Liver (tissue), 9 donors: ENCODE measurements around the gene TFF3. TPM values are rescaled to one million over a fixed set of nuclear protein-coding genes. Genes with fewer than 3 reads are reported as not detected.

Experiments
- DNase-seq: peaks from one replicate; pipeline ENCODE4 v3.0.0-alpha.2; 2017; ENCODE audit warnings: low spot score
- H3K27ac ChIP-seq, 2 donors: one replicate each; pipeline ENCODE4 v1.7.0; 2013; ENCODE audit warnings: inconsistent platforms in 2 of 2, low read length in 2 of 2, control low read depth in 1 of 2, low read depth in 1 of 2, mild to moderate bottlenecking in 1 of 2
- H3K27me3 ChIP-seq, 4 donors: one replicate each; pipeline versions ENCODE4 v1.6.1 to v1.7.0; 2013; ENCODE audit warnings: low read length in 3 of 4, inconsistent platforms in 1 of 4, mild to moderate bottlenecking in 1 of 4, moderate library complexity in 1 of 4; ENCODE audit not compliant: control insufficient read depth in 4 of 4, insufficient read depth in 4 of 4
- H3K36me3 ChIP-seq, 4 donors: one replicate each; pipeline versions ENCODE4 v1.6.1 to v1.7.0; 2013; ENCODE audit warnings: low read length in 3 of 4, mild to moderate bottlenecking in 3 of 4, low read depth in 1 of 4, moderate library complexity in 1 of 4; ENCODE audit not compliant: control insufficient read depth in 4 of 4, insufficient read depth in 3 of 4
- H3K4me1 ChIP-seq, 4 donors: one replicate each; pipeline versions ENCODE4 v1.6.1 to v1.7.0; 2013; ENCODE audit warnings: low read length in 3 of 4, mild to moderate bottlenecking in 3 of 4, moderate library complexity in 1 of 4; ENCODE audit not compliant: control insufficient read depth in 4 of 4, insufficient read depth in 4 of 4
- H3K4me3 ChIP-seq, 3 donors: one replicate each; pipeline versions ENCODE4 v1.6.1 to v1.7.0; 2013; ENCODE audit warnings: low read length in 3 of 3, control low read depth in 1 of 3, low read depth in 1 of 3, mild to moderate bottlenecking in 1 of 3
- H3K9ac ChIP-seq, 2 donors: one replicate each; pipeline ENCODE4 v1.7.0; 2013; ENCODE audit warnings: low read length in 2 of 2, mild to moderate bottlenecking in 2 of 2, moderate library complexity in 2 of 2, control low read depth in 1 of 2, low read depth in 1 of 2
- H3K9me3 ChIP-seq, 4 donors: one replicate each; pipeline versions ENCODE4 v1.6.1 to v1.7.0; 2013; ENCODE audit warnings: low read length in 3 of 4; ENCODE audit not compliant: control insufficient read depth in 4 of 4
- ATF3 ChIP-seq: IDR thresholded peaks from 2 replicates; pipeline ENCODE4 v1.6.1; 2016; ENCODE audit warnings: antibody characterized with exemption
- CTCF ChIP-seq: fragments of 150-350 bp; IDR thresholded peaks from 2 replicates; pipeline ENCODE4 v1.5.1; 2017; ENCODE audit warnings: improper control_type of control experiment, low read depth, low read length; ENCODE audit not compliant: missing input control
- FOXA1 ChIP-seq: IDR thresholded peaks from 2 replicates; pipeline ENCODE4 v1.6.1; 2016; ENCODE audit warnings: antibody characterized with exemption
- FOXA2 ChIP-seq: IDR thresholded peaks from 2 replicates; pipeline ENCODE4 v1.6.1; 2016; ENCODE audit warnings: antibody characterized with exemption
- GABPA ChIP-seq, 2 donors: IDR thresholded peaks in 1 of 2; conservative IDR thresholded peaks in 1 of 2; 2 replicates each; pipeline ENCODE4 v1.6.1; 2016; ENCODE audit warnings: antibody characterized with exemption in 2 of 2, mild to moderate bottlenecking in 1 of 2, moderate library complexity in 1 of 2
- HNF4A ChIP-seq, 2 donors: conservative IDR thresholded peaks; 2 replicates each; pipeline ENCODE4 v1.6.1; 2016; ENCODE audit warnings: antibody characterized with exemption in 2 of 2, mild to moderate bottlenecking in 2 of 2
- HNF4G ChIP-seq: IDR thresholded peaks from 2 replicates; pipeline ENCODE4 v1.6.1; 2016; ENCODE audit warnings: antibody characterized with exemption
- MAX ChIP-seq: IDR thresholded peaks from 2 replicates; pipeline ENCODE4 v1.6.1; 2016; ENCODE audit warnings: antibody characterized with exemption
- REST ChIP-seq: IDR thresholded peaks from 2 replicates; pipeline ENCODE4 v1.6.1; 2016; ENCODE audit warnings: antibody characterized with exemption, mild to moderate bottlenecking
- RXRA ChIP-seq, 2 donors: IDR thresholded peaks; 2 replicates each; pipeline ENCODE4 v1.6.1; 2017 to 2018; ENCODE audit warnings: antibody characterized with exemption in 2 of 2, mild to moderate bottlenecking in 1 of 2
- TAF1 ChIP-seq: conservative IDR thresholded peaks from 2 replicates; pipeline ENCODE4 v1.6.1; 2016; ENCODE audit warnings: antibody characterized with exemption, mild to moderate bottlenecking
- YY1 ChIP-seq: IDR thresholded peaks from 2 replicates; pipeline ENCODE4 v1.6.1; 2016; ENCODE audit warnings: antibody characterized with exemption, mild to moderate bottlenecking
- whole genome bisulfite sequencing: extraction: QIAGEN DNeasy Blood & Tissue Kit; methylation state at CpG from one replicate; pipeline ENCODE4 v1.1.7; 2013; 5-methylcytosine and 5-hydroxymethylcytosine counted together
- polyA plus RNA-seq, 2 donors: library from polyadenylated mRNA; stranded (reverse) in 1 of 2; unstranded in 1 of 2; fragments of 200-250 nt in 1 of 2; fragments of >200 nt in 1 of 2; fragmentation: Nextera tagmentation in 1 of 2; extraction: Ambion mirVana in 1 of 2; gene quantifications; one replicate each; pipeline versions ENCODE4 v1.2.1 to v1.2.3, GENCODE V29; 2013 to 2015
- total RNA-seq, 2 donors: library from RNA; depleted of rRNA; stranded (reverse); fragments of >200 nt; gene quantifications; one replicate each; pipeline ENCODE4 v1.2.3, GENCODE V29; 2014
- donor health status: healthy.
- donor health status: healthy.
- donor health status: healthy.
- donor health status: healthy.
- donor health status: healthy.

Gene TFF3
- total and polyA plus RNA-seq, 4 donors = 0.09 to 4.1 (median 1.5) TPM

- Histone ChIP-seq H3K27ac (no peak overlapping the region), H3K36me3 (no peaks in the 10 kb centered on the region), H3K4me3 (no peak overlapping the region), H3K9me3 (no peaks in the 10 kb centered on the region), H3K4me1 (no peaks in the 10 kb centered on the region), H3K9ac (no peak overlapping the region), H3K27me3 (no peaks in the 10 kb centered on the region)
- WGBS = 84% methylated on average over 6 of the region's 6 CpGs
- DNase-seq = no peak
- TF ChIP-seq ATF3 = no peak
- no peak for TF ChIP-seq RXRA (IDR thresholded peaks at IDR 0.05)
- TF ChIP-seq HNF4A (conservative IDR thresholded peaks at IDR 0.05) = no peak
- TF ChIP-seq CTCF = no peak
- TF ChIP-seq REST = no peak
- TF ChIP-seq FOXA2 = no peak
- TF ChIP-seq GABPA (IDR thresholded peaks at IDR 0.05 in 1 of 2, conservative IDR thresholded peaks at IDR 0.05 in 1 of 2) = no peak
- TF ChIP-seq HNF4G = no peak
Measured at GRCh38 chr21:42298237-42298636, 17.0 kb downstream of the TFF3 start.

GRCh38 chr21:42297377-42297776 lies 17.8 kb downstream of the TFF3 start:
- H3K36me3 ChIP-seq = peaks cover 0 to 1% (median 0%) of the 10 kb centered on the region in 4 donors

GRCh38 chr21:42296501-42296900 lies 18.7 kb downstream of the TFF3 start:
- H3K9ac ChIP-seq = no peak overlapping the region
- H3K27ac ChIP-seq = no peak overlapping the region
- H3K9me3 ChIP-seq = no peaks in the 10 kb centered on the region
- WGBS = 92% methylated on average over 7 of the region's 7 CpGs
- H3K27me3 ChIP-seq = no peaks in the 10 kb centered on the region
- no peak for DNase-seq
- no peak overlapping the region for H3K4me3 ChIP-seq
- no peak for TF ChIP-seq TAF1
- peaks cover 0 to 4% (median 0%) of the 10 kb centered on the region in 4 donors for H3K36me3 ChIP-seq
- no peaks in the 10 kb centered on the region for H3K4me1 ChIP-seq

More at GRCh38 chr21:42297377-42297776, 17.8 kb downstream of the TFF3 start:
- no peak overlapping the region for H3K27ac ChIP-seq
- no peak for TF ChIP-seq YY1
- TF ChIP-seq MAX = no peak
- TF ChIP-seq FOXA1 = no peak
- no peaks in the 10 kb centered on the region for H3K4me1 ChIP-seq
- H3K27me3 ChIP-seq = no peaks in the 10 kb centered on the region
- no peak overlapping the region for H3K4me3 ChIP-seq
- no peak overlapping the region for H3K9ac ChIP-seq
- DNase-seq = no peak
- H3K9me3 ChIP-seq = no peaks in the 10 kb centered on the region
- WGBS = 87% methylated on average over 9 of the region's 9 CpGs
